ENCODE data around the gene CASK.
"Not testable (repeated sequence)": the region's sequence is repeated elsewhere in the genome, so short reads cannot be mapped to it uniquely, and the experiment has no call there.

Gene CASK

DNA sequence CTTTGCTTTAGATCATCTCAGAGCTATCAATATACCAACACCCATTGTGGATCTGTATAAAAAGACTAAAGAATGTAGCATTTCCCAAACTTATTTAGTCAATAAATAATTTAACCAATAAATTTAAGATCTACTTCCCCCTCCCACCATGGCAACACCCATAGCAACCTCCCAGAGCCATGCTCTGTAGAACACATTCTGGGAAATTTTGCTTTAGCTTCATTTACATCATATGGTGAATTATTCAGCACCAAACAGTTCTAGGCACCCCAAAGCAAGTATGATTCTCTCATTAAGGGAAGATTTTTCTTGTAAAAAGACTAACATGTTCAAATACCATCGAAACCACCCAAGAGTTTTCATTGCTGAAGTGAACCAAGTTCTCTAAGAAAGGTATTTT, 315.1 kb downstream of the CASK start:
- no peak for FAIRE-seq

DNA sequence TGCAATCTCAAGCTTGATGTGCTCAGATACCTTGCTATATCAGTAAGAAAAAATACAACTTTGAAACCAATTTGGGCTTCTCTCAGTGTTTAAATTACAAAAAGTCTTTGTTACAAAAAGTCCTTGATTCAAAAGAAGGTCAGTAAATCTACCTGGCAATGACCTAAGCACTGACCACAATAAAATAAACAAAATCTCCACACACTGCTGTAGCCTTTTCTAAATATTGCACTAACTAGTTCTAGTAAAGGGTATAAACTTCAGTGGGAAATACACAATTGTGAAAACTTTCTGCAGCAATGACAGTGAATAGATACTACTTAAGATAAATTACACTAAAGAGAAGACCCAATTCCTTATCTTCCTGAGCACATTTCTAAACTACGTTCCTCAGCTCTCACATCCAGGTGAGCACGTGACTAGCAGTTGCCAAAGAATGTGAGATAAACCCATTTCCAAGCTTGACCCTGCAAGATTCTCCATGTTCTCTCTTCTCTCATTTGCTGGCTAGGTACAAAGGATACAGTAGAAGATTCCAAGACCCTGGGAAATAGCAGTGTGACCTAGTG, 316.0 kb downstream of the CASK start:
- FAIRE-seq, result no peak

DNA sequence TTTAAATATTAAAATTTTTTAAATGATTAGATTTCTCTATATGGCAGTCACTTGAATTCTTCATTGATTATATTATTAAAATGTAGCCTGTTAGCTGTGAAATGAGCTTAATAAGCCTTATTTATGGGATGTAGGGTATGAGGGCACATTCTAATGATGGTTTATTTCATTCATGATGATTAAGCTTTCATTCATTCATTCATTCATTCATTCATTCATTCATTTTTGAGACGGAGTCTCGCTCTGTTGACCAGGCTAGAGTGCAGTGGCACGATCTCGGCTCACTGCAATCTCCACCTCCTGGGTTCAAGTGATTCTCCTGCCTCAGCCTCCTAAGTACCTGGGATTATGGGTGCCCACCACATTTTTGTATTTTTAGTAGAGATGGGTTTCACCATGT, 317.3 kb downstream of the CASK start:
- FAIRE-seq, result not testable (repeated sequence)

DNA sequence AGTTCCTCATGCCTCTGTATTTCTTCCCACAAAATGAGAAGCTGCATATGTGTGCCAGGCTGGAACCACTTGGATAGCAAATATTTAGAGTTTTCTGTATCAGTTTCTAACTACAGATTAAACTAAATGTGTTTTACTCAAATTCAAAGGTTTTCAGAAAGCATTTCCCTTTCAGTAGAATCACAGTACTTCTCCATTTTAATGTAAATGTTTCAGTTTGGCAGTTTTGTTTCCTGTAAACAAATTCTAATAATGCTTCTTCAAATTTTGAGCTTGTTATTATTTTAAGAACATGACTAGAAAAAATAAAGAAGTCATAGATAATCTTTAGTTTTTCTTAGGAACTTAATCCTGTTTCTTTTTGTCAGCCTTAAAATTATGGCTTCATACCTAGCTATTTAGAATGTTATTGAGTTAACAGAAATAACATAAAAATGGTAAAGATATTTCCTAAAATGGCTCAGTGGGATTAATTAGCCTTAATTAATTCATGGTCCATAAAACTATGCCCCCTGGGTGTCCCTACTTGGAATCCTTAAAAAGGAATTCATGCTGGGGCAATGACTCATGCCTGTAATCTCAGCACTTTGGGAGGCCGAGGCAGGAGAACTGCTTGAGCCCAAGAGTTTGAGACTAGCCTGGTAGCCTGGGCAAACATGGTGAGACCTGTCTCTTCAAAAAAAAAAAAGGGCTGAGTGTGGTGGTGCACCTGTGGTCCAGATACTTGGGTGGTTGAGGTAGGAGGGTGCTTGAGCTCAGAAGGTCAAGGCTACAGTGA, 318.4 kb downstream of the CASK start:
- FAIRE-seq, result peak; percentile 85

DNA sequence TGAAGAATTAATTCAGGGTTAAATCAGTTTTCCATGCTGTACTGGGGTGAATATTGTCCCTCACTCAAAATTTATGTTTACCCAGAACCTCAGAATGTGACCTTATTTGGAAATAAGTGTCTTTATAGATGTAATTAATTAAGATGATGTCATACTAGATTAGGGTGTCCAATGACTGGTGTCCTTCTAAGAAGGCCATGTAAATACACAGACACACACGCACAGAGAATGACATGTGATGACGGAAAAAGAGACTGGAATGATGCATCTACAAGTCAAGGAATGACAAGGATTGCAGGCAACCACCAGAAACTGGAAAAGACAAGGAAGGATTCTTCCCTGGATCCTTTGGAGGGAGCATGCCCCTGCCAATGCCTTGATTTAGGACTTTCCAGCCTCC, 319.2 kb downstream of the CASK start:
- no peak for FAIRE-seq

DNA sequence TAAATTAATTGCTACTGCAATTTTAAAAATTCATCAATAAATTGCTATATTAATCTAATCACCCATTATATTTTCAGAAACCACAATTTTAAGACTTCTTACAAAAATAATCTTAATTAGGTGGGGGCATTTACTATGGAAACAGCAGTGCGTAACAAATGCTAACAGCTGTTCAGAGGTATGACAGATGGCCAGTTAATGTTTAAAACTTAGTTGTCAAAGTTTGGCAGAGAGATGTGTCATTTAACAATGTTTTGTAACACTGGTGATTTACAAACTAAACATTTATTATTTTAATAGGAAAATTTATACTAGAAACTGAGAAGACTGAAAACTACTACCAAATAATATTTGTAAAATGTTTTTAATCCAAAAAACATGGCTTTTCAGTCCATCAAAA, 319.8 kb downstream of the CASK start:
- FAIRE-seq, result no peak

DNA sequence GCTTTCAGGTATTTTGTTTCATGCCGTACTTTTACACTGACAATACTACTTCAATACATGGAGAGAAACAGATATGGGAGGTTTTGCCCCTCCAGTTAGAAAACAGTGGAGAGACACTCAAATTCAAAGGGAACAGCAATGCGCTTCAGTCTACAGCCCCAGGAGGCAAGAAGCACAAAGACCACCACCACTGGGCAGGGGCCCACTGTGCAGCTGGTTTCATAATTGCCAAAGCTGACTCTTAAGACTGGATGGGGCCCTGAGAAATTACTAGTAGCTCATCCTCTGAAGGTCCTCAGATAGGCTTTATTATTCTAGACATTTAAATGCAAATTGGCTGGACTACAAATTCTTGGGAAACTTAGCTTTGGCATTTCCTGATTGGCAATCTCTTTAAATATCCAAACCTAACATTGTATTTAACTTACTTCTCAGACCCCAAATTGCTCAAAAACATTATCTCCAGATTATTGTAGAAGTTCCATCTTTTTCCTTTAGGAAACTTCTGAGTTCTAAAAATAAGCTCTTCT, 320.5 kb downstream of the CASK start:
- FAIRE-seq, result no peak

DNA sequence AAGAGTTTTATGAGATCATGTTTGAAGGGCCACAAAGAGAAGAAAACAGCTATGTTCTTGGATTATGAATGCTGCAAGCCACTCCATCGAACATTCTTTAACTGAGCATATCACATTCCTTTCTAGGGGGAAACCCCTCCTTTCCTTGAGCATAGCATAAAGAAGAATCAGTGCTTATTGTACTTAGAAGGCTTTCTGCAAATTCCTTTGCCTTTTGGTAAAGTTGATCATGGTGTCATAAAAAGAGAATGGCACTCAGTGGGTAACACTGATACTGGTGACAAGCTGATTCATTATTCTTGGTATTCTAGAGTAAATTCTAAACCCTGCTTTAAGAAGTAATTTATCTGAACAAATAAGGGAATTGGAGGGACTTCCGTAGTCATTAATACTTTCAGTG, 323.1 kb downstream of the CASK start:
- no peak for FAIRE-seq

DNA sequence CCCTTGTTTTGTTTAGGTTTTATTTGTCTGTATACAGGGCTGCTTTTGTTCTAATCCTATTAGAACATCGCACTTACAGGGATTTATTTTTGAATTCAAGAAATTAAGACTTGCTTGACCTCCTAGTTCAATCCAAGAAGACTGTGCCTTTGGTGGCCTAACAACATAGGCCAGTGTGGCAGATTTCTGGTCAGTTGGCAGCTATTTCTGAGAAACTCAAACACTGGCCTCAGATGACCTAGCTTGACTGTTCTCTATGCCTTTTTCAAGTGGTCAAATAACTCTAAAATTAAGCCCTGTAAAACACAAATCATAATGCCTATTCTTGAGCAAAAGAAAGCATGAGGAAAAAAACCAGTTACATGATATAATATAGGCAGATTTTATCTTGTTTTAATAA, 323.8 kb downstream of the CASK start:
- no peak for FAIRE-seq

DNA sequence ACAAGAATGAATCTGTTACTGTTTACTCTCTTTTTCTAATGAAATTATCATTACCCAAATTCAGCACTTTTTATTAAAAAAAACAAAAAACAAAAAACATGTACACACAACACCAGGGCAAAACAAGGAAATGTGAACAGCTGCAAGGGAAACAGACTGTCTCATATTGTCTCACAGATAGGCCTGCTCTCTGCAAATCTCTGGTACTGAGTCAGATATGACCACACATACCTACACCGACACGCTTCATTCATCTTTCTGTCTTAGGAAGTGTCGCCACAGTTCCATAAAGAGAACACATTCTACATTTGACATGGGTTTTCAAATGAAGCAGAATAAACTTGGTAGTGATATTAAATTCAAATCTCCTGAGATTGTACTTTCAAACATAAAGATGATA, 326.8 kb downstream of the CASK start:
- FAIRE-seq, result no peak

DNA sequence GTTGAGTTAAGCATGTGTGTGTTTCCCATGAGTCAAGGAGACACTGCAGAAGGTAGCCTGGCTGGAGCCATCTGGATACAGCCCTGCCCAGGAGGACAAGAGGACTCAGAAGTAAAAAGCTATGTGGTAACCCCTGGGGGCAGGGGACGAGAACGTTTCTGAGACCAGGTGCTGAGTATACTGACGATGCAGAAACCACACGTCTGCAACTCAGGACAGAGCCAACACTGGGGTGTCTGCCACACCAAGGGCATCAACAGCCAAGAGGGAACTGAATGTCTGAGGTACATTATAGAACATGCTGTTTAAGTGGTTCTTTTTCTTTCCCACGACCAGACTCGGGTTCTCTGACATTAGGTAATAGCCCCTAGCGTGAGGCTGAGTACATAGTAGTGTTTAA, 328.7 kb downstream of the CASK start:
- FAIRE-seq, result no peak

DNA sequence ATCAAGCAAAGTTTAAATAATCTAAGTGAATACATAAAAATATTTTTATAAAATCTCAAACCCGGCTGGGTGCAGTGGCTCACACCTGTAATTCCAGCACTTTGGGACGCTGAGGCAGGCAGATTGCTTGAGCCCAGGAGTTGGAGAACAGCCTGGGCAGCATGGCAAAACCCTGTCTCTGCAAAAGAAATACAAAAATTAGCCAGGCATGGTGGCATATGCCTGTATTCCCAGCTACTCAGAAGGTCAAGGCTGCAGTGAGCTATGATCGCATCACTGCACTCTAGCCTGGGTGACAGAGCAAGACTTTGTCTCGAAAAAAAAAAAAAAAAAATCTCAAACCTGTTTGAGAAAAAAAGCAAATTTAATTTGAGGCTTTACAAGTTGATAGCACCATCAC, 331.4 kb downstream of the CASK start:
- no peak for FAIRE-seq

DNA sequence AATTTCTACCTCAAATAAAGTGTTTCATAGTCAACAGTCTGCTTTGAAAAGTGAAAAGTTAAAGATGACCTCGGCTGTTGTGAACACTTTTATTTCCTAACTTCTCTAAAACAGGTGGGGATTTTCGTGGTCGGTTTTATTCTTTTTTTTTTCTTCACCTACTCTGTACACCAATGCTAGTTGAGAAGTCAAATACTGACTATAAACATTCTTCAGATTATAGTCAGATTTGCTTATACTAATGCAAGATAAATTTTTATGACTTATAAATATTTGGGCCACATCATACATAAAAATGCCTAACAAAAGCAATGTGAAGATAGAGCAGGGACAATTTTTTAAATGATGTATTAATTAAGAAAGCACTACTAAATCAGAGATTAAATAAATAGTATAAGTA, 332.7 kb downstream of the CASK start:
- no peak for FAIRE-seq

DNA sequence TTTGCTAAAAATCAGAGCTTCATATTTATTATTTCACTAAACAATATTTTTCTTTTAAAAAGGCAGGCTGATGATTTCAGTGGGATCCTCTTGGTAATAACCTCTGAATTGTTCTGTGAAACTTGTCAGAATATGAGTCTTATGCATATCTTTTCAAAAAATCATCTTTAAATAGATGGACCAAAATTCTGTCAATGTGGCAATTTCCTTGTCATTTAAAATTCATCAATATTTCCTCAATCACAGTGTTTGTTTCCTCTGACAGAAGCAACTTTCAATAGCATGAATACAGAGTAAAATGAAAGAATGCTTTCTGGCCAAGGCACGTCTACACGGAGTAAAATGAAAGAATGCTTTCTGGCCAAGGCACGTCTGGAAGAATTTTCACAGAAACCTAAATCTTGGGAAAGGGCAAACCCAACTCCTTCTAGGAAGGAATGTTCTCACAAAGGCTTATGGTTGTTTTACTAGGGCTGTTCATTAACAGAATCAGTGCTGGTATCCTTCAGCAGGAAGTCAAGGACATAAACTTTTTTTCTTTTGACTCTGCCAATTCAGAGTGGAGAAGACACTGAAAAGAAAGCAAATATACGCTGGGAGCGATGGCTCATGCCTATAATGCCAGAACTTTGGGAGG, 333.6 kb downstream of the CASK start:
- FAIRE-seq, result no peak

DNA sequence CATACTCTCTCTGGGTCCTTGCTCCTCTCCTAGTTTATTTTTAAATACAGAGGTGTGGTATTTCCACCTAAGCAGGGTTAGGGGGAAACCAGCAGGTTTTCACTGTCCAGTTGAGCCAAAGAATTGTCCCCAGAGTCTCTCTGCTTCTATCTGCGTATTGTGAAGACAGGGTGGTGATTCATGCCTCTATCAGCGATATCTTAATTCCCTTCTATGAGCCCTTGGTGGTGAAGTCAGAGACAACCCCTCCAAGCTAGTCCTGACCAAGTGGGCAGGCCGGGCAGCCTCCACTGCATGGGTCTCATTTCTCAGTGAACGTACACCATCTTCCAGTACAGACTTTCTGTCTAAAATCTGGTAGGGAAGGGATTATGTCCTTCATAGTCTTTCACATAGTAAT, 335.1 kb downstream of the CASK start:
- FAIRE-seq, result no peak

DNA sequence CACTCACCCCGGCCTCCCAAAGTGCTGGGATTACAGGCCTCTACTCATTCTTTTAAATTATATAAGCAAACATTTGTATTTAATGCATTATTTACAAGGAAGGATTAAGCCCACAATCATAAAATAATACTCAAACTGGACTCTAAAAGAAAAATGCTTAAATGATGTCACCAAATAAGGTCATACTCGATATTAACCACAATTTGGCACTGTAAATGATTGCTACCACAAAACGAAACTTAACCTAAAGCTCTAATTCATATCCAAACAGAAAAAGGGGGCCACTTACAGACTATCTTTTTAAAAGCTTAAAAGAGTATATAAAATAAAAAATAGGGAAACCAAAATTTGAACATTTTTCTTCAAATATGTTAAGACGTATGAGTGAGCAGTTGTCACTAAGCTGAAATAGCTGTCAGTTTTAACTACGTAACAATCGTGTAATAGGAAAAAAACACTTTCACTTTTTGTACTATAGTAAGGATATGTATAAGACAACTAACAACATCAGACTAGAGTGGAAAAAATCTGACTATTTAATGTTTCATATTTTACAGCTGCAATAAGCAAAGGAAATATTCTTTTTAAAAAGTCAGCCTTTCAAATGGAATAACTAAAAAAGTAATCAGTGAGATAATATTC, 342.8 kb downstream of the CASK start:
- FAIRE-seq, result no peak

DNA sequence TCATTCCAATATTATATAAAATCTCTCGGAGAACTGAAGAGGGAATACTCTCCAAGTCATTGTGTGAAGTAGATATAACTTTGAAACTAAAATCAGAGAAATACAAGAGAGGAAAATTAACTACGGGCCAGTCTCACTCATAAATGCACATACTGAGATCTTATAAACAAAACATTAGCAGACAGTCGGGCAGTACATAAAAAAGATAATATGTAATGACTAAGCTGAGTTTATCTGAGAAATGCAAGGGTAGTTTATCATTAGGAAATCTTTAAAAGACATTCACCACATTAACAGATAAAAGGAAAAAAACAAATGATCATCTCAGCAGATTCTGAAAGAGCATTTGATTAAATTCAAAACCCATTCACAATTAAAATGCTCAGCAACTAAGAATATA, 359.5 kb downstream of the CASK start:
- no peak for FAIRE-seq

DNA sequence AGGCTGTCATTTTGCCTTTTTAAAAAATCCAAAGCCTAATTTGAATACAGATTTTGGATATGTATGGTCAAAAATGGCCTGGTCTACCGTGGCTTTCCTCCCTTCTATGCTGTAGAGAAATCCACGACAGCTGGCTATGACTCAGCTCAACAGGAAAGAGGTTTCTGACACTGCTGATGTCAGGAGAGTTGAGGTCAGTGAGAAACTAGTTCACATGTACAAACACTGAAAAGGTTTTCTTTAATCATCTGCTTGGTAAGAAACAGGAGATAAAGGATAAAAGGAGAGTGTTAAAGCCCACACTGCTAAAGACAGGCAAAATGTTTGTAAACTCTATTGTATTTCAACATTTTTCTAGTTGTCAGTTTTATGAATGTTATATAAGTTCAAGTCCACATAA, 362.3 kb downstream of the CASK start:
- no peak for FAIRE-seq

DNA sequence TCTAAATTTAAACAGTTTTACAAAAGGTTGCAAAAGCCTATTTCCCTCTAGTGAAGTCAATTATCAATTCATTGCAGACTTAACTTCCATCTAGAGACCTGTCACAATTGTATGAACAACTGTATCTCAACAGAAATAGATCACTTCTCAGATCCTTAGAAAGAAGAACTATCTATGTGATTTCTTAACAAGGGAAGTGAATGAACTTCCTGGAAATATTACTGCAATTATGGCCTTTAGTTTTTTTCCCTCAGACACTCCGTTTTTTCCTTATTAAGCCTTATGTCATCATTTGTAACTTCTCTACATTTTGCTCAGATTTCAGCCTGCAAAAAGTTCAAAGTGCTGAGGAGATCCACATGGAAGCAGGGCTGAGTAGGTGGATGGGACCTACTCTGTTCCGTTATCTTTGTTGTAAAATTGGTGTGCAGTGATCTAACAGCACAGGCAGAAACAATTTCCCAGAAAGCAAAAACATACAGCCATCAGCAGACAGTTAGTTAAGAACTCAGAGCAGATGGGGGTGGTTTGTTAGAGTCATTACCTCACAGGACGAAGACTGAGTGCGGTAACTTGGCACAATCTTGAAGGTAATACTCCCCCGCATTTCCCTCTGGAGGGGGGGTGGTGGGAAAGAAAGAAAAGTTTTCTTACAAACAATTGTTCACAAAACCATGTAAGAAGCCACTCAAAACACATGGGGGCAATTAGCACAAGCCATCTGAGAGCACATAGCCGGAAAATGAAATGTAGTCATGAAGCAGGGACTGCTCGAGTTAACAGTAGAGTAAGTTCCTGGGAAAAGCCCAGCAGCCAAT, 363.9 kb downstream of the CASK start:
- FAIRE-seq, result no peak

DNA sequence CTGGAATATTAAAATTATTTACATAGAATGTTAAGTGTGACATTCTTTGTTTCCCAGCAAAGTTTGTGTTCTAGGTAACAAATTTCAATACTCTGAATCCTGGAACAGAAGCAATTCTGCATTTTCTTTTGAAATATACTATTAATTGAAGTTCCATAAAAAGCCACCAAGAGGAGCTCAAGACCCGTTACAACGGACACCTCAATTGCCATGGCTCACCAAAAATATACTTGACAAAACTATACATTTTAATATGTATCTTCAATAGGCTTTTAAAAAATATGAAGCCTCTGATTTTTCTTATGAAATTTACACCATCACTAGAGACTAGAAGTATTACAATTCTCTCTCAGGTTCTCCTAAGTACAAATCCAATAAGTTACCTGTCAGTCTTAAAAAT, 364.8 kb downstream of the CASK start:
- peak; percentile 91 for FAIRE-seq

DNA sequence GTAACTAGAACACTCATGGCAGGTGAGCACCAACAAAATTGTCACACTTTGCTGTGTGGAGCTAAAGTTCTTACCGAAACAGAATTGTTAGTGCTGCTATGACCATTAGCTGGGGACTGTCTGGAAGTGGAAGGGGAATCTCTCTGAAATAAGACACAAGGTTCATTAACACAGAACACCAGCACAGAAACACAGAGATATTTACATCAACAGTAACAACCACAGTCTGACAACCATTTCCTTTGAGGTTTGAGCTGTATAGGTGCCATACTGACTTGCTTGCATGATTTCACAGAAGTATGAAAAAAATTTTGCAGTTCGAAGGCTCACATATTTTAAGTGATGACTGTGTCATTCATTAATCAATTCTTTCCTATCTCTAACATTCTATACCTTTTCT, 366.4 kb downstream of the CASK start:
- FAIRE-seq, result no peak

DNA sequence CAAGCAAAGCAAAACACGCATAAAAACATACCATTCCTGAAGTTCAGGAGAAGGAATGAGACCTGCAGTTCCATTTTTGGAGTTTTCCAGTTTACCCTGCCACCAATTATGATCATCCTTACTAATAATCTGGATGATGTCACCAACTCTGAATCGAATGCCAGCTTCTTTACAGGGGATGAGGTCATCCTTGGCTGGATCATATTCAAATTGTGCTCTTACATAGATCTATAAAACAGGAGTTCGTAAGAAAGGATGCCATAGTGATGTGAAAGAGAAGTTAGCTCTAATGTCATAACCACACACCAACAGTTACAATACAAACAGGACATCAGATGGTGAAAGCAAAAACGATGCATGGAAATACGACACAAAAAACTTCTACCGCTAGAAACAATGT, 369.7 kb downstream of the CASK start:
- no peak for FAIRE-seq

DNA sequence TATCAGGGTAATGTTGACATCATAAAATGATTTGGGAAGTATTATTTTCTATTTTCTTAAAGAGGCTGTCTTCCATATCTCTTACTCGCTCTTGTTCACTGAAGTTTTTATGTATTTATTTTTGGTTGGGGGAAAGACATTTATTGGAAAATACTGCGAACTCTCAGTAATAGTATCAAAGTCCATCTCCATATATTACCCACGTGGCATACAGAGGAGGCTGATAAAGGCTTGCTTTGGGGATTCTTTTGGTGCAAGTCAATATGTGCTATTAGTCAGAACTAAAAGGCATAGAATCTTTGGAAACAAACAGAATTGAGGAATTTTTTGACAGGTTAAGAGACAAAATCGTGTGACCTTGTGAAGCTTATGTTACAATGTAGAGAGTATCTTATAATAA, 374.9 kb downstream of the CASK start:
- FAIRE-seq, result no peak
